ENCODE results near the gene ITSN1. TPM values are rescaled to one million over a fixed set of nuclear protein-coding genes. Genes with fewer than 3 reads are reported as not detected.

The ITSN1 gene
- total RNA-seq, 1 experiment from 2014 or later, result 50.3 TPM

- H3K27ac ChIP-seq (ENCODE audit: low read length), result no peak overlapping the region
- TF ChIP-seq POLR2AphosphoS5 (IDR thresholded peaks at IDR 0.05; ENCODE audit: low read depth, low read length) (no peak), CTCF (IDR thresholded peaks at IDR 0.05) (no peak), SIN3A (IDR thresholded peaks at IDR 0.05; ENCODE audit: borderline replicate concordance, insufficient read depth, low read depth, low read length) (no peak), REST (IDR thresholded peaks at IDR 0.05; ENCODE audit: insufficient read depth in 1 of 2, low read depth in 2 of 2, low read length in 1 of 2) (no peak), TCF7L2 (IDR thresholded peaks at IDR 0.05; ENCODE audit: low read depth, low read length) (no peak)
- H3K4me3 ChIP-seq (ENCODE audit: low read depth in 2 of 2, low read length in 2 of 2), result no peak overlapping the region
- DNase-seq (ENCODE audit: low read depth, low spot score) (no peak), ATAC-seq (no peak)
- H3K36me3 ChIP-seq (ENCODE audit: control insufficient read depth, insufficient read depth, low read length), result no peaks in the 10 kb centered on the region
- intact Hi-C loops (cut with micrococcal nuclease; ENCODE audit: unreplicated experiment) (no loop called here), in situ Hi-C loops (cut with HindIII; ENCODE audit: low pct_unique_long_range_greater_than_20kb, low sequenced_read_pairs) (no loop called here)
- no peaks in the 10 kb centered on the region; the same call in 1 of the 2 replicates for H3K9me3 ChIP-seq (ENCODE audit: control insufficient read depth, insufficient read depth, low read depth, low read length)
- peaks cover 26% of the 10 kb centered on the region for H3K4me1 ChIP-seq (ENCODE audit: control insufficient read depth, insufficient read depth, low read length)
- ChIA-PET POLR2A (no interaction called here), CTCF (no interaction called here)
- no TSS peak for BruUV-seq (replicated peaks)
- H3K27me3 ChIP-seq (ENCODE audit: control insufficient read depth, insufficient read depth, low read length), result no peaks in the 10 kb centered on the region
These were observed 18.1 kb downstream of the ITSN1 start for GRCh38 chr21:33660406-33660805.

GRCh38 chr21:33661146-33661545, 18.8 kb downstream of the ITSN1 start:
- Histone ChIP-seq H3K27me3 (ENCODE audit: control insufficient read depth, insufficient read depth, low read length) (no peaks in the 10 kb centered on the region), H3K9me3 (ENCODE audit: control insufficient read depth, insufficient read depth, low read depth, low read length) (no peaks in the 10 kb centered on the region; the same call in 1 of the 2 replicates), H3K27ac (ENCODE audit: low read length) (no peak overlapping the region), H3K36me3 (ENCODE audit: control insufficient read depth, insufficient read depth, low read length) (no peaks in the 10 kb centered on the region), H3K4me3 (ENCODE audit: low read depth in 2 of 2, low read length in 2 of 2) (no peak overlapping the region), H3K4me1 (ENCODE audit: control insufficient read depth, insufficient read depth, low read length) (peaks cover 18% of the 10 kb centered on the region)
- DNase-seq (ENCODE audit: low read depth, low spot score) (no peak), ATAC-seq (no peak)
- in situ Hi-C loops (cut with HindIII; ENCODE audit: low pct_unique_long_range_greater_than_20kb, low sequenced_read_pairs) (no loop called here), intact Hi-C loops (cut with micrococcal nuclease; ENCODE audit: unreplicated experiment) (no loop called here)
- ChIA-PET POLR2A (no interaction called here), CTCF (no interaction called here)
- no TSS peak for BruUV-seq (replicated peaks)
- no peak for TF ChIP-seq TCF7L2 (IDR thresholded peaks at IDR 0.05; ENCODE audit: low read depth, low read length)
- TF ChIP-seq CTCF (IDR thresholded peaks at IDR 0.05), result no peak
- no peak for TF ChIP-seq REST (IDR thresholded peaks at IDR 0.05; ENCODE audit: insufficient read depth in 1 of 2, low read depth in 2 of 2, low read length in 1 of 2)
- no peak for TF ChIP-seq SIN3A (IDR thresholded peaks at IDR 0.05; ENCODE audit: borderline replicate concordance, insufficient read depth, low read depth, low read length)
